ENCODE measurements around the gene CBX5. TPM values are rescaled to one million over a fixed set of nuclear protein-coding genes. Genes with fewer than 3 reads are reported as not detected.

CBX5 gene
- total and polyA plus RNA-seq, 2 donors = 8.9 to 83.2 TPM

DNA sequence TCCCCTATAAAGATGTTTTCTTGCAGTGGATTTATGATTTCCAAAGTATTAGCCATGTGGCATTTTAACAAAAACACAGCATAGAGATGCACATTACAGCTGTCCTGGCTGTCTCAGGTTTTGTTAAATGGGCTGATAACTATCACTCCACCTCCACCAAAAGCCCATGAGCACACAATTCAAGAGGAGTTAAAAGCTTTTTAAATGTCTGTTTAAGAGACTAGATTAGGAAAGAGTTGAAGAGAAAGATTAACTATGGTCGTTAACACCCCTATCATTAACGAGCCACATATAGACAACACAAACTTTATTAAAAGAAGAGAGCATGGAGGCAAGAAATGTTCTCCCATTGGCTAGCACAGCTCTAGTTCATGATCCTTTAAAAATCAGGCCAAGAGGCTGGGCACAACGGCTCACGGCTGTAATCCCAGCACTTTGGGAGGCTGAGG is 14.5 kb downstream of the CBX5 start:
- Histone ChIP-seq H3K36me3 (ENCODE audit: insufficient read depth) (no peaks in the 10 kb centered on the region), H3K4me1 (ENCODE audit: insufficient read depth) (no peaks in the 10 kb centered on the region), H3K27ac (ENCODE audit: low read depth) (no peak overlapping the region), H3K4me3 (ENCODE audit: low read depth, low read length) (no peak overlapping the region)
- peak; percentile 47 for DNase-seq (ENCODE audit: extremely low spot score)
- 52% methylated on average over 4 of the region's 4 CpGs for whole genome bisulfite sequencing

DNA sequence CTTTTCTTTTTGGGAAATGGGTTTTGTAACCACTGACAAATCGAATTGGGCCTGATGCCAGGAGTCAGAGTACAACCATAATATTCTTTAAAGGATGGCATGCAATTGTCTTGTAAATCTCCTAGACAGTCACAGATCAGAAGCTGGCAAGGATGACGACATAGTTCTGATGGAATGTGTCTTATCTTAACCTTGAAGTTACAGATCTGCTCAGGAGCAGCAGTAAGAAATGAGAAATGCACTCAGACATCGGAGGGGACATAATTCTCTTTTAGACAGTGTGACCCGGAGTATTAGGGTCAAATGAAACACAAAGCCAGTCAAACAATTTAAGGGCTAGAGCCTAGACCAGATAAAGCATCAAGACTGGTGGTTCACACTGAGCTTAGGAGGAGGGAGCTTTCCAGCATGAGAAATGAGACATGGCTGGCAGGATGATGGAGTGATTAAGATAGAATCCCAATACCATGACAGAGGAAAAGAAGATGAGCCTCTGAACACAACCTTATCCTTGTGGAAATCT is 17.5 kb downstream of the CBX5 start:
- 24% methylated on average over 4 of the region's 4 CpGs for WGBS
- no peak for DNase-seq (ENCODE audit: extremely low spot score)
- no peaks in the 10 kb centered on the region for H3K4me1 ChIP-seq (ENCODE audit: insufficient read depth)
- peaks cover under 1% of the 10 kb centered on the region for H3K36me3 ChIP-seq (ENCODE audit: insufficient read depth)
- no peak overlapping the region for H3K27ac ChIP-seq (ENCODE audit: low read depth)
- no peak overlapping the region for H3K4me3 ChIP-seq (ENCODE audit: low read depth, low read length)

DNA sequence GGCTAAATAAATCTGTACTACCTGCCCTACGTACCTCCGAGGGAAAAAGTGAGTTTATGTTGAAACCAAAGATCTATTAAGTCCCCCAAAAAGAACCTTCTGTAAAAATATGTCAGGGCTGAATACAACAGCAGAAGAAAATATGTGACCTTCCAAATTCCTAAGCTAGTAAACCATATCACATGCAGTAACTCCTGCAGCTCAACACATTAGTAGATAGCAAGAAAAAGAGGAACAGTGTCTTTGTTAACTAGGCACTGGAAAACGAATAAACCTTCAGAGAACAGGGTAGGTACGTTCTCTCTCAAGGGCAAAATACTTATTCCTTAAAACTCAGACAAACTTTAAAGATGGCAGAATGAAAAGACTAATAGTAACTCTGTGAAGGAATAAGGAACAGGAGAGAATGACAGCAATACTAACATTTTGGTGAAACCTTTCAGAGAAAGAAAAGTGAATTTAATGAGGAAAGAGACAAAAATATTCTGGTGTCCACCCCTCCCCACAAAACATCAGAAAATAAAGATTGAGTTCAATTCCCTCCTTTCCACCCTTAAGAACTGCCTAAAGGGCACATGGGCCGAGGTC is 18.0 kb downstream of the CBX5 start:
- no peak for DNase-seq (ENCODE audit: extremely low spot score)
- Histone ChIP-seq H3K27ac (ENCODE audit: low read depth) (no peak overlapping the region), H3K36me3 (ENCODE audit: insufficient read depth) (peaks cover 2% of the 10 kb centered on the region), H3K4me3 (ENCODE audit: low read depth, low read length) (no peak overlapping the region), H3K4me1 (ENCODE audit: insufficient read depth) (no peaks in the 10 kb centered on the region)
- 45% methylated on average over 5 of the region's 5 CpGs for WGBS

DNA sequence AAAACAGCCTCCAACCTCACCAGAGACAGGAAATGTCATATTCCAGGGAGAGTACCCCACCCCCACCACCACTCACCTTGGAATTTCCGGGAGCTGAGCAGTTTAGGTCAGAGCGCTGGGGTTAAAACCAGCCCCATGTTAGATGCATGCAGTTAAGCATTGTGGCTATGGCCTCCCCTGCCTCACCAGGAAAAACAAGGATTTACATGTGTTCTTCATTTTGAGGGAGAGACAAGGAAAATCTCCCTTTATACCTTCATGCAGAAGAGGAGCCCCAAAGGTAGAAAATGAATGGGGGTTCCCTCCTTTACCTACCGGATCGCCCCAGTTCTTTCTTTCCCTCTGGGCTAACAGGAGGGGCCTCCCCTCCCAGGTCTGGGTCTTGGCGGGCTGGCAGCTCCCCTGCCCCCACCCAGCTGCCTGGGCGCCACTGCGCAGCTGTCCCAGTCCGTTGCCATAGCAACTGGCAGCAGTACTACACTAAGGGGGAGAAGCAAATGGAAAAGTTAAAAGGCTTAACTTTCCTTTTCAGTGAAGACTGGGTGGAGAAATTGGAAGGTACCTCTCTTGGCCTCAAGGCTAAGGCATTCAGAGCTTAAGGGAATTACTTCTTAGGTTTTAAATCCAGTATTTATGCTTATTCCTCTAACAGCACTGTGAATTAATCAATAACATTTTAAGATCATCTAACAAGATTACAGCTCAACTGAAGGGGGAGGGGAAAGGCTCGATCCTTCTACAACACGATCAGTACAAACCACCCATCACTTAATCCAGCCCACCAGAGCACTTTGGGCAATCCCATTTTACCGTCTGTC is 20.5 kb downstream of the CBX5 start:
- WGBS = 6% methylated on average over 11 of the region's 11 CpGs
- Histone ChIP-seq H3K4me1 (ENCODE audit: insufficient read depth) (no peaks in the 10 kb centered on the region), H3K36me3 (ENCODE audit: insufficient read depth) (peaks cover 2% of the 10 kb centered on the region), H3K27ac (ENCODE audit: low read depth) (peak overlapping the region; percentile 74), H3K4me3 (ENCODE audit: low read depth, low read length) (peak overlapping the region; percentile 21)
- peak; percentile 77 for DNase-seq (ENCODE audit: extremely low spot score)

DNA sequence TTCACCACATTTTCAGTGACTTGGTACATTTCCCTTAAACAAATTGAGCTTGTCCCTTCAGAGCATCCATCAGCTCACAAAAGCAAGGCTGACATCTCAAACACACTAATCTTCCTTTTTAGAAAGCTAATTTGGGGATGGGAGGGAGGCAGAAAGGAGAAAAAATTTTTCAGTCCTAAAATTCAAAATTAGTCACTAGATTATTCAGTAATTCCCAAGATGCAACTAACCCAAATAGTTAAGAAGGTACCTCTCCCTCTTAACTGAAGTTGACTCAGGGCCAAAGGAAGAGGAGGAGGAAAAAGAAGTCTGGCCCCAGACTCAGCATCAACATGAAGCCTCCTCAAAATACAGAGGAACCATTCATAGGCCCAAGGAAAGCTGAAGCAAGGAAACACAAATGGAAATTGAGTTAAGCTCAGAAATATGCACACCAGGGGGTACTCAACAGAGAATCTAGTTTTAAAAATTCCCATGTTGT is 21.7 kb downstream of the CBX5 start:
- H3K4me3 ChIP-seq (ENCODE audit: low read depth, low read length) = no peak overlapping the region
- H3K27ac ChIP-seq (ENCODE audit: low read depth) = no peak overlapping the region
- H3K36me3 ChIP-seq (ENCODE audit: insufficient read depth) = peaks cover 2% of the 10 kb centered on the region
- DNase-seq (ENCODE audit: extremely low spot score) = no peak
- no peaks in the 10 kb centered on the region for H3K4me1 ChIP-seq (ENCODE audit: insufficient read depth)

DNA sequence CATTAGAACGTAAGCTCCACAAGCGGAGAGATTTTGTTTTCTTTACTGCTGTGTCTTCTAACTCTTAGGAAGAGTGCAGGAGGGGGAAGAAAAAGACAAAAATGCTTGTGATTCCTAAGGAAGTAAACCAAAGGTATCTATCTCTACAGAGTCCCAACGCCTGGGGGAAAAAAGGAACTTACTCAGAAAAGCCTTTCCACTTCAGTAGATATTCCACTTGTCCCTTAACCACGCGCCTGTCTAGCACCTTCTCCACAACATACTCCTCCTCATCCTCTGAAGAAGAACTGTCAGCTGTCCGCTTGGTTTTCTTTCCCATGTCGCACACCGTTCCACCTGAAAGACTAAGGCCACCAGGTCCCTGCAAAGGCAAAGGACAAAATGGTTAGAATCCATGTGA is 22.6 kb downstream of the CBX5 start:
- Histone ChIP-seq H3K4me1 (ENCODE audit: insufficient read depth) (no peaks in the 10 kb centered on the region), H3K27ac (ENCODE audit: low read depth) (no peak overlapping the region), H3K36me3 (ENCODE audit: insufficient read depth) (peaks cover 2% of the 10 kb centered on the region), H3K4me3 (ENCODE audit: low read depth, low read length) (no peak overlapping the region)
- no peak for DNase-seq (ENCODE audit: extremely low spot score)
- 88% methylated on average over 8 of the region's 8 CpGs for WGBS

DNA sequence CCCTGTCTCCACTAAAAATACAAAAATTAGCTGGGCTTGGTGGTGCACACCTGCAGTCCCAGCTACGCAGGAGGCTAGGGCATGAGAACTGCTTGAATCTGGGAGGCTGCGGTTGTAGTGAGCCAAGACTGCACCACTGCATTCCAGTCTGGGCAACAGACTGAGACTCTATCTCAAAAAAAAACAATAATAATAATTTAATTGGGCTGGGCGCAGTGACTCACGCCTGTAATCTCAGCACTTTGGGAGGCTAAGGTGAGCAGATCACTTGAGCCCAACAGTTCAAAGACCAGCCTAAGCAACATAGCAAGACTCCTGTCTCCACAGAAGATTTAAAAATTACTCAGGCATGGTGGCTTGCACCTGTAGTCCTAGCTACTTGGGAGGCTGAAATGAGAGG is 26.7 kb downstream of the CBX5 start:
- peaks cover 2% of the 10 kb centered on the region for H3K36me3 ChIP-seq (ENCODE audit: insufficient read depth)
- H3K4me3 ChIP-seq (ENCODE audit: low read depth, low read length) = no peak overlapping the region
- no peak overlapping the region for H3K27ac ChIP-seq (ENCODE audit: low read depth)
- DNase-seq (ENCODE audit: extremely low spot score) = no peak
- no peaks in the 10 kb centered on the region for H3K4me1 ChIP-seq (ENCODE audit: insufficient read depth)
- WGBS = 94% methylated on average over 4 of the region's 4 CpGs

DNA sequence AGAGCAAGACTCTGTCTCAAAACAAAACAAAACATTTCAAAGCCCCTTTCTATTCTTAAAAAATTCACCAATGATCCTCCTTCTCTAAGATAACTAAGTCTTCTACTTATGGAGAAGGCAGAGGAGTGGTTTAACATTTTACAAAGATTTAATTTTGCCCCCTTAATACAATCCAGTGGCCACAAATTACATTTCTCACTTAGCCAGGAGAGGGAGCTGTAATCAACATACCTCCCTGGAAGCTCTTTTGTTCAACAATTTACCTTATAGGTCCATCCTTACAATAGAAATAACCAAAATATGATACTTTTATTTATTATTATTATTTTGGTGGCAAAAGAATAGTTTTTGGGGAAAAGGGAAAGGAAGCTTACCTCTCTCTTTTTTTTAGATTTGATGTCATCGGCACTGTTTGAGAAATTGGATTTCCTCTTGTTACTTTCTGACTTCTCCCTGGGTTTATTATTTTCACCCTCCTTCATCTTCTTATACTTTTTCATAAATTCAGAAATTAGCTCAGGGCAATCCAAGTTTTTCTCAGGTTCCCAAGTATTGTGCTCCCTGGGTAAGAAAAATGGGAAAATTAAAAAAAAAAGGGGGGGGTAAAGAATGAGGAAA is 28.1 kb downstream of the CBX5 start:
- H3K27ac ChIP-seq (ENCODE audit: low read depth) = no peak overlapping the region
- WGBS = 97% methylated on average over 1 of the region's 1 CpG
- H3K4me1 ChIP-seq (ENCODE audit: insufficient read depth) = no peaks in the 10 kb centered on the region
- no peak overlapping the region for H3K4me3 ChIP-seq (ENCODE audit: low read depth, low read length)
- no peak for DNase-seq (ENCODE audit: extremely low spot score)
- peaks cover 2% of the 10 kb centered on the region for H3K36me3 ChIP-seq (ENCODE audit: insufficient read depth)

DNA sequence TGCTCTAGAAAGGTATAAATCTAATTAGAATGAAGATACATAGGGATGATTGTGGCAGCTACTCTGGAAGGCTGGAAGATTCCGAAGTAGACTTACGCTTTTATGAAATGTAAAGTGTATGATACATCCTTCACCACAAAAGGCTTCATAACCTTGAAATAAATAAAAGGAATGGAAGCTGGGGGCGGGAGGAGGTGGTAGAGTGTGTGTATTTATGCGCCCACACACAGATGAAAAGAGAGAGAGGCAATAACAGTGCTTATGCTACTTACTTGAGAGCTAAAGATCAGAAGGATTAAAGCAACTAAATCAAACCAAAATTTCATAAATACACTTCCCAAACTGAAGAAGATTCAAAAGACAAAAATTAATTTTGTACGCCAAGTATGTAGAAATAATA is 30.4 kb downstream of the CBX5 start:
- Histone ChIP-seq H3K4me1 (ENCODE audit: insufficient read depth) (no peaks in the 10 kb centered on the region), H3K4me3 (ENCODE audit: low read depth, low read length) (no peak overlapping the region), H3K36me3 (ENCODE audit: insufficient read depth) (peaks cover 2% of the 10 kb centered on the region), H3K27ac (ENCODE audit: low read depth) (no peak overlapping the region)
- 89% methylated on average over 5 of the region's 5 CpGs for WGBS
- no peak for DNase-seq (ENCODE audit: extremely low spot score)

DNA sequence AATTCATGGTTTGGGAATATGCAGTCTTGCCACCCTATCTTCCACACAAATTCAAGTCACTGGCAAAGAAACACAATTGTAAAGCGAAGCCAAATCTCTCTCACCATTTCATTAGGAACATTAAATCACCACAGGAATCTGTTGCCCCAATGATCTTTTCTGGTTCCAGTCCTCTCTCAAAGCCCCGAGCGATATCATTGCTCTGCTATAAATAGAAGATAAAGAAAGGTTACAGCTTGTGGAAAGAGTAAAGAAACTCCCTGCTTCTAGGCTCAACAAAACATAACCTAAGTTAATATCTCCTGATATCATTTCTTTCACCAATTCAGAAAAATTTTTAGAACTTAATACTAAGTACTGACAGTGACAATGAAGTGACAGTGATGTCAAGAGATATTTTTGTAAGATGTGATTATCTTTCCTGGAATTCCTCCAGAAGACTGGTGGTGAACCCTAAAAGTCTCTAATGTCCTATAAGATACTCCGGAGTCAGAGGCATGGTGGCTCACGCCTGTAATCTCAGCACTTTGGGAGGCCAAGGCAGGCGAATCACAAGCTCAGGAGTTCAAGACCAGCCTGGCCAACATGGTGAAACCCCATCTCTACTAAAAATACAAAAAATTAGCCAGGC is 33.8 kb downstream of the CBX5 start:
- peaks cover 4% of the 10 kb centered on the region for H3K36me3 ChIP-seq (ENCODE audit: insufficient read depth)
- no peak overlapping the region for H3K4me3 ChIP-seq (ENCODE audit: low read depth, low read length)
- no peaks in the 10 kb centered on the region for H3K4me1 ChIP-seq (ENCODE audit: insufficient read depth)
- H3K27ac ChIP-seq (ENCODE audit: low read depth) = no peak overlapping the region
- WGBS = 56% methylated on average over 6 of the region's 6 CpGs
- DNase-seq (ENCODE audit: extremely low spot score) = no peak

DNA sequence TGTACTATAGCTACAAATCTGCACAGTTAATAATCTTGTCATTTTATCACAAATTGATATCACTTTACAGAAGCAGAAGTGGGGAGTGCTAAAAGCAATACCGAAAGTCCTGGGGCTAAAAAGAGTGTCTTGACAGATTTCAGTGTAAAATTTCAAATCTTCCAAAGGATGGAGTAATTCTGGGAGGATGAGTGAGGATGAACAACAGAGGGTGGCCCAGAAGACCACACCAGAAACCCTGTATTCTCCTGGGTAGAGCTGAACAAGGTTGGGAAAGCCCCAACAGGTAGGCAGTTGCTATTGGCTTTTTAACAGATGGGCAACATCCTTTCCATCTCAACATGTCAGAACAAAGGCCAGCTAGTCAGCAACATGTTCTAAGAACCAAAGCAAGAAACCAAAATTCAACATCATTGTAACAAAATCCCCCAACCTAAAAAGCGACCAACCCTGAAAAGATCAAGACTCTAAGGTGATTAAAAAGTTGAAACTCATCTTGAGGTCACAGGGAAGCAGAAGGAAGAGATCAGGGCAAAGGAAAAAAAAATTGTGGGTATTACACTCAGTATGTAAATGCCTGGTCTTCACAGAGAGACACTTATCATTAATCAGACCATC is 38.8 kb downstream of the CBX5 start:
- H3K27ac ChIP-seq (ENCODE audit: low read depth) = no peak overlapping the region
- peaks cover 2% of the 10 kb centered on the region for H3K36me3 ChIP-seq (ENCODE audit: insufficient read depth)
- no peak for DNase-seq (ENCODE audit: extremely low spot score)
- H3K4me1 ChIP-seq (ENCODE audit: insufficient read depth) = no peaks in the 10 kb centered on the region
- 90% methylated on average over 2 of the region's 2 CpGs for WGBS
- H3K4me3 ChIP-seq (ENCODE audit: low read depth, low read length) = no peak overlapping the region

DNA sequence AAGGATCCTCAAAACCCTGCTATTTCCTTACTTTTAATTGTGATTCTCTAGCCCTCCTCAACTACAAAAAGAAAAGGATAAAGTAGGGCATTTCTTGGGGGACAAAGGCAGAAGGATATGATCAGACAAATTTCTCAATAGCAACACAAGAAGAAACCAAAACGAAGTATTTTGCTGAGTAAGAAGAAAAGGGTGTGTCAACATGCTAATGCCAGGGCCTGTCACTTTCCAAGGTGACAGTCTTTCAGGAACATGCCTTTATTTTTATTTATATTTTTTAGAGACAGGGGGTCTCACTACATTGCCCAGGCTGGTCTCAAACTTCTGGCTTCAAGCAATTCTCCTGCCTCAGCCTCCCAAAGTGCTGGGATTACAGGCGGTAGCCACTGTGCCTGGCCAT is 39.8 kb downstream of the CBX5 start:
- Histone ChIP-seq H3K36me3 (ENCODE audit: insufficient read depth) (peaks cover 2% of the 10 kb centered on the region), H3K4me1 (ENCODE audit: insufficient read depth) (no peaks in the 10 kb centered on the region), H3K27ac (ENCODE audit: low read depth) (no peak overlapping the region), H3K4me3 (ENCODE audit: low read depth, low read length) (no peak overlapping the region)
- no peak for DNase-seq (ENCODE audit: extremely low spot score)
- 76% methylated on average over 2 of the region's 2 CpGs for WGBS

DNA sequence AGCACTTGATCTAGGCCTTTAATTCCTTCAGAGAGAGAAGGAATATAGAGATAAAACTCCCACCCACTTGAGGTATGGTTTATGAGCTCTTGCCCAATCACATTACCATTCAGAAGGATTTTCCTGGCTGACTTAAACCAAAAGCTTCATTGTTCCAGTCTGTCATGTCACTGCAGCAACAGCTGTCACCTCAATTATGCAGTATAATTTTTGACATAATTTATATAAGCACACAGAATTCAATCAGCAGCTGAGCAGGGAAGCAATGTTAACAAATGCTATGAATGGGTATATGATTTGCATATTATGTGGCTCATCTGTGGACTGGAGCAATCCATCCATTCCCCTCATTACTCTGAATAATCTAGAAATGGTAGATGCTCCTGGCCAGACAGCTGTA is 40.3 kb downstream of the CBX5 start:
- DNase-seq (ENCODE audit: extremely low spot score) = no peak
- no peaks in the 10 kb centered on the region for H3K4me1 ChIP-seq (ENCODE audit: insufficient read depth)
- H3K36me3 ChIP-seq (ENCODE audit: insufficient read depth) = peaks cover 2% of the 10 kb centered on the region
- H3K27ac ChIP-seq (ENCODE audit: low read depth) = no peak overlapping the region
- no peak overlapping the region for H3K4me3 ChIP-seq (ENCODE audit: low read depth, low read length)

All from urinary bladder (tissue), 4 donors.